B cell (primary cell): ENCODE measurements around the gene ACADS.

ENCODE experiments used
- CTCF ChIP-seq: fragments of 200-600 bp; IDR thresholded peaks from one replicate; pipeline ENCODE4 v1.8.0; 2022; ENCODE audit warnings: antibody characterized with exemption, mild to moderate bottlenecking
- EZH2 ChIP-seq: IDR thresholded peaks from 2 replicates; pipeline ENCODE4 v1.6.1; 2012; ENCODE audit warnings: borderline replicate concordance, low read depth, mild to moderate bottlenecking, moderate library complexity, low read length; ENCODE audit not compliant: insufficient read depth, poor library complexity, severe bottlenecking

- no peak for TF ChIP-seq EZH2
- no peak for TF ChIP-seq CTCF
Measured at GRCh38 chr12:120738252-120739030, 12.8 kb downstream of the ACADS start.
